ENCODE measurements around the gene CPXM1. TPM values are rescaled to one million over a fixed set of nuclear protein-coding genes. Genes with fewer than 3 reads are reported as not detected.

CPXM1 gene
- total and polyA plus RNA-seq, 4 donors = 0.08 to 5.5 (median 0.16) TPM

GRCh38 chr20:2836035-2836434, 35.6 kb upstream of the CPXM1 start:
- Histone ChIP-seq H3K4me3 (ENCODE audit: low read depth in 1 of 3, low read length in 3 of 3) (no peak overlapping the region), H3K9me3 (ENCODE audit: control insufficient read depth in 4 of 4, low read length in 3 of 4) (no peaks in the 10 kb centered on the region), H3K27ac (ENCODE audit: low read depth in 1 of 2, low read length in 2 of 2) (no peak overlapping the region), H3K9ac (ENCODE audit: low read depth in 1 of 2, low read length in 2 of 2) (no peak overlapping the region), H3K4me1 (ENCODE audit: control insufficient read depth in 4 of 4, insufficient read depth in 4 of 4, low read length in 3 of 4) (peaks cover 5 to 12% (median 8%) of the 10 kb centered on the region in 4 donors), H3K36me3 (ENCODE audit: control insufficient read depth in 4 of 4, insufficient read depth in 3 of 4, low read depth in 1 of 4, low read length in 3 of 4) (peaks cover 0 to 11% (median 4%) of the 10 kb centered on the region in 4 donors), H3K27me3 (ENCODE audit: control insufficient read depth in 4 of 4, insufficient read depth in 4 of 4, low read length in 3 of 4) (no peaks in the 10 kb centered on the region)
- no peak for TF ChIP-seq ZBTB33 (IDR thresholded peaks at IDR 0.05)
- TF ChIP-seq FOXA2 (IDR thresholded peaks at IDR 0.05) = no peak
- TF ChIP-seq SP1 (IDR thresholded peaks at IDR 0.05) = no peak
- no peak for TF ChIP-seq REST (IDR thresholded peaks at IDR 0.05)
- no peak for TF ChIP-seq GABPA (IDR thresholded peaks at IDR 0.05 in 1 of 2, conservative IDR thresholded peaks at IDR 0.05 in 1 of 2)
- TF ChIP-seq TAF1 (conservative IDR thresholded peaks at IDR 0.05) = no peak
- TF ChIP-seq RAD21 (IDR thresholded peaks at IDR 0.05) = no peak
- TF ChIP-seq HNF4G (IDR thresholded peaks at IDR 0.05) = no peak
- no peak for TF ChIP-seq NR2F2 (IDR thresholded peaks at IDR 0.05)
- TF ChIP-seq ATF3 (IDR thresholded peaks at IDR 0.05) = no peak
- no peak for TF ChIP-seq MAX (IDR thresholded peaks at IDR 0.05)
- no peak for TF ChIP-seq HNF4A (conservative IDR thresholded peaks at IDR 0.05)
- no peak for TF ChIP-seq EGR1 (IDR thresholded peaks at IDR 0.05; ENCODE audit: low read depth in 2 of 2)
- no peak for TF ChIP-seq RXRA (IDR thresholded peaks at IDR 0.05)
- TF ChIP-seq CTCF (IDR thresholded peaks at IDR 0.05; ENCODE audit: low read depth, low read length, missing input control) = no peak
- no peak for TF ChIP-seq YY1 (IDR thresholded peaks at IDR 0.05)
- no peak for TF ChIP-seq JUND (IDR thresholded peaks at IDR 0.05)
- TF ChIP-seq FOXA1 (IDR thresholded peaks at IDR 0.05) = no peak
- WGBS = 97% methylated on average over 5 of the region's 5 CpGs
- DNase-seq (ENCODE audit: low spot score) = no peak

All from liver (tissue), 9 donors.